A549 (cell line): Measurements from ENCODE around the gene KIF7. TPM values are rescaled to one million over a fixed set of nuclear protein-coding genes. Genes with fewer than 3 reads are reported as not detected.
"Not testable (repeated sequence)": the region's sequence is repeated elsewhere in the genome, so short reads cannot be mapped to it uniquely, and the experiment has no call there.

Source experiments
- ATAC-seq, 2 experiments: fragments of 200-7000 bp in 1 of 2; fragments of >200 bp in 1 of 2; cut with Nextera tagmentation in 1 of 2; cut with Tn5 transposase in 1 of 2; 3 replicates each; pipeline versions ENCODE4 v1.8.0 to v1.9.1; 2018 to 2020; ENCODE audit warnings: mild to moderate bottlenecking in 1 of 2, moderate library complexity in 1 of 2
- CTCF ChIA-PET: fragments of 300-600 bp; sonication (Branson Sonifier 250); formaldehyde crosslinking; extraction: SDS; loops from one replicate; lab custom pipeline; 2021; ENCODE audit warnings: antibody characterized with exemption, inconsistent platforms; lab: Yijun Ruan, JAX
- POLR2A ChIA-PET: fragments of 350-600 bp; formaldehyde crosslinking; extraction: SDS; loops from one replicate; lab custom pipeline; 2021; ENCODE audit warnings: antibody characterized with exemption, inconsistent platforms; lab: Yijun Ruan, JAX
- DNase-seq, 2 experiments: peaks; one replicate each; pipeline versions ENCODE4 v3.0.0 to v3.0.0-alpha.2; 2011 to 2016; ENCODE audit warnings: low read depth in 1 of 2, low spot score in 1 of 2
- FAIRE-seq: peaks from 2 replicates; lab custom pipeline; 2011; peaks lifted over from hg19 to GRCh38; lab: Jason Lieb, UNC
- H3K27ac ChIP-seq, 2 experiments: fragments of >200 bp; sonication (Bioruptor Twin); formaldehyde crosslinking; 3 replicates each; pipeline ENCODE4 v1.5.1; 2016 to 2017
- H3K4me1 ChIP-seq: fragments of >200 bp; sonication (Bioruptor Twin); formaldehyde crosslinking; 3 replicates; pipeline ENCODE4 v1.6.1; 2016
- H3K4me2 ChIP-seq: fragments of >200 bp; sonication (Bioruptor Twin); formaldehyde crosslinking; 3 replicates; pipeline ENCODE4 v1.6.1; 2016
- H3K4me3 ChIP-seq: fragments of >200 bp; sonication (Bioruptor Twin); formaldehyde crosslinking; 3 replicates; pipeline ENCODE4 v1.5.1; 2016
- H3K9me3 ChIP-seq: fragments of >200 bp; sonication (Bioruptor Twin); formaldehyde crosslinking; 3 replicates; pipeline ENCODE4 v1.6.1; 2016
- ATOH8 ChIP-seq: fragments of 250-450 bp; sonication (Bioruptor Pico); IDR thresholded peaks from 2 replicates; pipeline ENCODE4 v1.5.0; 2020; ENCODE audit warnings: low read depth, mild to moderate bottlenecking, moderate library complexity
- BHLHE40 ChIP-seq: IDR thresholded peaks from 2 replicates; pipeline ENCODE4 v1.6.1; 2012; ENCODE audit warnings: low read depth, low read length, inconsistent platforms
- CEBPB ChIP-seq, 2 experiments: fragments of >200 bp in 1 of 2; sonication (Bioruptor Twin) in 1 of 2; formaldehyde crosslinking in 1 of 2; IDR thresholded peaks; 2 replicates each; pipeline ENCODE4 v1.6.1; 2012 to 2016
- EHMT2 ChIP-seq: fragments of 200-600 bp; sonication (generic); IDR thresholded peaks from 2 replicates; pipeline ENCODE4 v1.6.1; 2016; ENCODE audit warnings: antibody characterized with exemption, low read depth, mild to moderate bottlenecking, moderate library complexity
- ESRRA ChIP-seq: fragments of 150-350 bp; IDR thresholded peaks from 2 replicates; pipeline ENCODE4 v1.6.1; 2014; ENCODE audit warnings: mild to moderate bottlenecking, low read length, borderline replicate concordance
- FOSL2 ChIP-seq, 2 experiments: fragments of 450-650 bp in 1 of 2; fragments of >200 bp in 1 of 2; sonication (Bioruptor Twin) in 1 of 2; formaldehyde crosslinking; IDR thresholded peaks; 2 replicates each; pipeline versions ENCODE4 v1.5.0 to v1.6.1; 2016 to 2020; ENCODE audit warnings: mild to moderate bottlenecking in 1 of 2, moderate library complexity in 1 of 2
- FOXS1 ChIP-seq: fragments of 250-450 bp; sonication (Bioruptor Pico); IDR thresholded peaks from 2 replicates; pipeline ENCODE4 v1.5.0; 2020; ENCODE audit warnings: mild to moderate bottlenecking, moderate library complexity
- HDAC2 ChIP-seq: fragments of 200-600 bp; sonication (generic); IDR thresholded peaks from 2 replicates; pipeline ENCODE4 v1.6.1; 2016
- HEYL ChIP-seq: fragments of 250-450 bp; sonication (Bioruptor Pico); IDR thresholded peaks from 2 replicates; pipeline ENCODE4 v1.8.0; 2021; ENCODE audit warnings: mild to moderate bottlenecking, moderate library complexity
- HOXA7 ChIP-seq: fragments of 250-450 bp; sonication (Bioruptor Pico); IDR thresholded peaks from 2 replicates; pipeline ENCODE4 v1.5.0; 2020; ENCODE audit warnings: mild to moderate bottlenecking, moderate library complexity
- HOXB5 ChIP-seq: fragments of 250-450 bp; sonication (Bioruptor Pico); IDR thresholded peaks from 2 replicates; pipeline ENCODE4 v1.5.0; 2020; ENCODE audit warnings: mild to moderate bottlenecking, moderate library complexity
- JUNB ChIP-seq: fragments of >200 bp; sonication (Bioruptor Twin); formaldehyde crosslinking; IDR thresholded peaks from 2 replicates; pipeline ENCODE4 v1.6.1; 2016
- KDM5A ChIP-seq: fragments of 200-600 bp; sonication (generic); IDR thresholded peaks from 2 replicates; pipeline ENCODE4 v1.6.1; 2016; ENCODE audit warnings: antibody characterized with exemption, mild to moderate bottlenecking
- MAX ChIP-seq: IDR thresholded peaks from 2 replicates; pipeline ENCODE4 v1.6.1; 2012
- MAZ ChIP-seq: fragments of 150-350 bp; IDR thresholded peaks from 2 replicates; pipeline ENCODE4 v1.6.1; 2014; ENCODE audit warnings: antibody characterized with exemption, low read depth, low read length, borderline replicate concordance
- POLR2A ChIP-seq: IDR thresholded peaks from 2 replicates; pipeline ENCODE4 v1.6.1; 2012; ENCODE audit warnings: mild to moderate bottlenecking, low read length
- RARB ChIP-seq: fragments of 250-450 bp; sonication (Bioruptor Pico); IDR thresholded peaks from 2 replicates; pipeline ENCODE4 v1.8.0; 2021; ENCODE audit warnings: mild to moderate bottlenecking, moderate library complexity
- RNF2 ChIP-seq: fragments of 200-600 bp; sonication (generic); IDR thresholded peaks from 2 replicates; pipeline ENCODE4 v1.6.1; 2016; ENCODE audit warnings: low read depth, mild to moderate bottlenecking, antibody characterized with exemption, moderate library complexity, borderline replicate concordance
- SMC3 ChIP-seq: fragments of >200 bp; sonication (Bioruptor Twin); formaldehyde crosslinking; IDR thresholded peaks from 3 replicates; pipeline ENCODE4 v1.6.1; 2018; ENCODE audit warnings: inconsistent platforms
- SREBF2 ChIP-seq: fragments of 450-650 bp; IDR thresholded peaks from 2 replicates; pipeline ENCODE4 v1.6.1; 2014; ENCODE audit warnings: mild to moderate bottlenecking, moderate library complexity
- USF2 ChIP-seq: fragments of 450-650 bp; IDR thresholded peaks from 2 replicates; pipeline ENCODE4 v1.6.1; 2014; ENCODE audit warnings: antibody characterized with exemption
- ZC3H11A ChIP-seq: fragments of 450-650 bp; IDR thresholded peaks from 2 replicates; pipeline ENCODE4 v1.6.1; 2014; ENCODE audit warnings: antibody characterized with exemption, mild to moderate bottlenecking
- ZFP36 ChIP-seq: fragments of 450-650 bp; IDR thresholded peaks from 2 replicates; pipeline ENCODE4 v1.6.1; 2014; ENCODE audit warnings: borderline replicate concordance; ENCODE audit not compliant: partially characterized antibody
- ZNF302 ChIP-seq: fragments of 250-450 bp; sonication (Bioruptor Pico); IDR thresholded peaks from 2 replicates; pipeline ENCODE4 v1.9.0; 2021; ENCODE audit warnings: inconsistent platforms, mild to moderate bottlenecking, moderate library complexity
- ZSCAN20 ChIP-seq: fragments of 250-450 bp; sonication (Bioruptor Pico); IDR thresholded peaks from 2 replicates; pipeline ENCODE4 v1.8.0; 2022; ENCODE audit warnings: mild to moderate bottlenecking, moderate library complexity
- WGBS: methylation state at CpG from one replicate; pipeline ENCODE4 v1.1.6; 2017; ENCODE audit errors: missing lambda C conversion rate; 5-methylcytosine and 5-hydroxymethylcytosine counted together
- polyA plus RNA-seq, 4 experiments: library from polyadenylated mRNA; depleted of rRNA in 3 of 4; stranded (reverse); fragments of >200 nt; fragmentation: RNase III in 1 of 4; extraction: RNeasy Plus Mini Kit Qiagen cat#74134 plus additional on column Dnase treatment in 1 of 4; gene quantifications; 2 replicates in 3 of 4; 3 replicates in 1 of 4; pipeline ENCODE4 v1.2.3, GENCODE V29; 2011 to 2017

Gene KIF7
- polyA plus RNA-seq, 2 of the 4 experiments (the other 2 are of a cell fraction) = 2.2 to 4.1 TPM

GRCh38 chr15:89586651-89587050, 68.6 kb downstream of the KIF7 start:
- no peak for ATAC-seq
- no peak for TF ChIP-seq HEYL (CRISPR knock-in tag)
- no peak for TF ChIP-seq CEBPB (IDR thresholded peaks at IDR 0.05)
- no peak for TF ChIP-seq ZC3H11A
- TF ChIP-seq FOXS1 (CRISPR knock-in tag) = no peak
- TF ChIP-seq MAX = no peak
- no peak for TF ChIP-seq POLR2A
- TF ChIP-seq HDAC2 = no peak
- TF ChIP-seq ESRRA = no peak
- no peak for TF ChIP-seq HOXA7 (CRISPR knock-in tag)
- TF ChIP-seq FOSL2 (IDR thresholded peaks at IDR 0.05) = no peak
- no peak for TF ChIP-seq FOSL2 (CRISPR knock-in tag; IDR thresholded peaks at IDR 0.05)
- no peak for TF ChIP-seq SREBF2
- TF ChIP-seq JUNB = no peak
- no peak for TF ChIP-seq USF2
- no peak for TF ChIP-seq ATOH8
- no peak for TF ChIP-seq MAZ
- TF ChIP-seq RNF2 = no peak
- no peak for TF ChIP-seq BHLHE40
- no peak for TF ChIP-seq KDM5A
- TF ChIP-seq EHMT2 = no peak
- H3K4me3 ChIP-seq = no peak overlapping the region
- no peak for DNase-seq
- H3K4me1 ChIP-seq = no peaks in the 10 kb centered on the region
- CTCF ChIA-PET = interaction anchor here (1.4 kb wide), 1 partner anchor 61 kb away, joined by 5 read pairs; no protein-coding TSS in a partner anchor
- POLR2A ChIA-PET = no interaction called here
- no peak overlapping the region for H3K4me2 ChIP-seq
- WGBS = 96% methylated on average over 2 of the region's 2 CpGs
- no peak for FAIRE-seq
- no peaks in the 10 kb centered on the region for H3K9me3 ChIP-seq
- no peak overlapping the region for H3K27ac ChIP-seq

GRCh38 chr15:89580747-89581146, 74.5 kb downstream of the KIF7 start:
- 85% methylated on average over 2 of the region's 2 CpGs for WGBS

GRCh38 chr15:89578146-89578545, 77.1 kb downstream of the KIF7 start:
- WGBS = 86% methylated on average over 2 of the region's 2 CpGs
- Histone ChIP-seq H3K4me3 (0 out of 3 replicates have a peak overlapping the region, but pooled peaks have one; percentile 7), H3K27ac (no peak overlapping the region), H3K9me3 (no peaks in the 10 kb centered on the region), H3K4me2 (peak overlapping the region; percentile 96), H3K4me1 (peaks cover 31% of the 10 kb centered on the region)
- FAIRE-seq (no peak), DNase-seq (no peak), ATAC-seq (no peak)
- ChIA-PET CTCF (interaction anchor here (1.4 kb wide), 1 partner anchor 220 kb away, joined by 4 read pairs; no protein-coding TSS in a partner anchor), POLR2A (no interaction called here)
- TF ChIP-seq SMC3 (no peak), ZSCAN20 (no peak), RARB (CRISPR knock-in tag) (no peak), ZNF302 (CRISPR knock-in tag) (no peak), ZFP36 (no peak), FOXS1 (CRISPR knock-in tag) (no peak), HOXB5 (CRISPR knock-in tag) (no peak)

More at GRCh38 chr15:89580747-89581146, 74.5 kb downstream of the KIF7 start:
- DNase-seq, H3K9me3 ChIP-seq, H3K4me3 ChIP-seq, FAIRE-seq, CTCF ChIA-PET, ATAC-seq, H3K4me2 ChIP-seq, H3K27ac ChIP-seq, POLR2A ChIA-PET: not testable (repeated sequence)
- H3K4me1 ChIP-seq = peaks cover 31% of the 10 kb centered on the region

Other genes with a start within 250 kb of the KIF7 start
- gene RHCG, start 158.9 kb downstream of the KIF7 start, polyA plus RNA-seq (2011; rRNA removed) = 11.0 and 16.6 TPM in 2 replicates
- gene RHCG, start 158.9 kb downstream of the KIF7 start, polyA plus RNA-seq (2017; fragmentation: RNase III; extraction: RNeasy Plus Mini Kit Qiagen cat#74134 plus additional on column Dnase treatment) = 3.1 to 3.7 TPM (median 3.6 TPM) in 3 replicates
- 7.8 and 9.4 TPM in 2 replicates for gene TICRR, start 80.0 kb downstream of the KIF7 start, polyA plus RNA-seq (2011; rRNA removed)
- gene TICRR, start 80.0 kb downstream of the KIF7 start, polyA plus RNA-seq (2017; fragmentation: RNase III; extraction: RNeasy Plus Mini Kit Qiagen cat#74134 plus additional on column Dnase treatment) = 10.4 to 11.6 TPM (median 11.3 TPM) in 3 replicates
- gene PLIN1, start 23.9 kb upstream of the KIF7 start, polyA plus RNA-seq (2011; rRNA removed) = 0.56 and 0.74 TPM in 2 replicates
- gene PLIN1, start 23.9 kb upstream of the KIF7 start, polyA plus RNA-seq (2017; fragmentation: RNase III; extraction: RNeasy Plus Mini Kit Qiagen cat#74134 plus additional on column Dnase treatment) = 0.13 to 0.28 TPM (median 0.27 TPM) in 3 replicates
- 8.1 and 11.3 TPM in 2 replicates for gene PEX11A, start 35.3 kb upstream of the KIF7 start, polyA plus RNA-seq (2011; rRNA removed)
- 5.2 to 6.3 TPM (median 6.0 TPM) in 3 replicates for gene PEX11A, start 35.3 kb upstream of the KIF7 start, polyA plus RNA-seq (2017; fragmentation: RNase III; extraction: RNeasy Plus Mini Kit Qiagen cat#74134 plus additional on column Dnase treatment)
- 0.26 and 0.38 TPM in 2 replicates for gene WDR93, start 35.3 kb upstream of the KIF7 start, polyA plus RNA-seq (2011; rRNA removed)
- gene WDR93, start 35.3 kb upstream of the KIF7 start, polyA plus RNA-seq (2017; fragmentation: RNase III; extraction: RNeasy Plus Mini Kit Qiagen cat#74134 plus additional on column Dnase treatment) = 0.10 to 0.16 TPM (median 0.12 TPM) in 3 replicates
- gene MESP1, start 95.8 kb upstream of the KIF7 start, polyA plus RNA-seq (2011; rRNA removed) = 1.2 and 1.7 TPM in 2 replicates
- 2.3 to 2.8 TPM (median 2.7 TPM) in 3 replicates for gene MESP1, start 95.8 kb upstream of the KIF7 start, polyA plus RNA-seq (2017; fragmentation: RNase III; extraction: RNeasy Plus Mini Kit Qiagen cat#74134 plus additional on column Dnase treatment)
- gene MESP2, start 120.9 kb upstream of the KIF7 start, polyA plus RNA-seq (2011; rRNA removed) = 0.22 and 0.24 TPM in 2 replicates
- gene MESP2, start 120.9 kb upstream of the KIF7 start, polyA plus RNA-seq (2017; fragmentation: RNase III; extraction: RNeasy Plus Mini Kit Qiagen cat#74134 plus additional on column Dnase treatment) = 0.50 to 0.57 TPM (median 0.53 TPM) in 3 replicates
- gene ANPEP, start 159.4 kb upstream of the KIF7 start, polyA plus RNA-seq (2011; rRNA removed) = 3.8 and 5.3 TPM in 2 replicates
- 9.3 to 12.5 TPM (median 9.9 TPM) in 3 replicates for gene ANPEP, start 159.4 kb upstream of the KIF7 start, polyA plus RNA-seq (2017; fragmentation: RNase III; extraction: RNeasy Plus Mini Kit Qiagen cat#74134 plus additional on column Dnase treatment)
- gene AP3S2, start 238.5 kb upstream of the KIF7 start, polyA plus RNA-seq (2011; rRNA removed) = 56.7 and 85.9 TPM in 2 replicates
- 85.1 to 95.0 TPM (median 91.7 TPM) in 3 replicates for gene AP3S2, start 238.5 kb upstream of the KIF7 start, polyA plus RNA-seq (2017; fragmentation: RNase III; extraction: RNeasy Plus Mini Kit Qiagen cat#74134 plus additional on column Dnase treatment)